ENCODE measurements around the gene ZNF492.
"Not testable (repeated sequence)": the region's sequence is repeated elsewhere in the genome, so short reads cannot be mapped to it uniquely, and the experiment has no call there.

Gene ZNF492

GRCh38 chr19:22625266-22626035 is 8.7 kb upstream of the ZNF492 start:
- no peaks in the 10 kb centered on the region for H3K4me1 Mint-ChIP-seq (ENCODE audit: low read depth)
- no peak overlapping the region for H3K27ac Mint-ChIP-seq
- no peaks in the 10 kb centered on the region for H3K36me3 Mint-ChIP-seq (ENCODE audit: low read depth)
- H3K9me3 Mint-ChIP-seq, result peaks cover 3% of the 10 kb centered on the region
- no peak overlapping the region for H3K4me3 Mint-ChIP-seq
- peaks cover 11% of the 10 kb centered on the region for H3K27me3 Mint-ChIP-seq

GRCh38 chr19:22627526-22627925 is 6.6 kb upstream of the ZNF492 start:
- Mint-ChIP-seq H3K4me3 (no peak overlapping the region), H3K27me3 (no peaks in the 10 kb centered on the region), H3K9me3 (peaks cover 3% of the 10 kb centered on the region), H3K36me3 (ENCODE audit: low read depth) (no peaks in the 10 kb centered on the region), H3K27ac (no peak overlapping the region), H3K4me1 (ENCODE audit: low read depth) (no peaks in the 10 kb centered on the region)

DNA sequence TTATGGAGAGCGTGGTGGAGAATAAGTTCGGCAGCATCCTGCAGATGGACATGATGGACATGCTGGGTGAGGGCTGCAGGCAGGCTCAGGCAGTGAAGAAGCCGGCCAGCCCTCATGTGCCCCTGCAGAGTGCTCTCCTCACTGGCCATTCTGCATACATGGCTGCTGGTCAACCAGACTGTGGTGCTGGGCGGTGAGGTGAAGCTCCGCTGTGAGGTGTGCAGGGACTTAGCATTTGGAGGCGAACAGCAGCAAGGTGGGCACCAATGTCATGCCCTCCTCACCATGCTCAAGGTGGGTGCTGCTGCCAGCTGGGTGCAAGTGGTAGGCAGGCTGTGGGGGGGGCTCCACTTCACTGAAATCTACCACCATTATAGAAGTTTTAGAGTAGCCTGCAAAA is 5.7 kb upstream of the ZNF492 start:
- H3K4me1 Mint-ChIP-seq (ENCODE audit: low read depth), result no peaks in the 10 kb centered on the region
- no peaks in the 10 kb centered on the region for H3K36me3 Mint-ChIP-seq (ENCODE audit: low read depth)
- no peaks in the 10 kb centered on the region for H3K27me3 Mint-ChIP-seq
- H3K4me3 Mint-ChIP-seq, result no peak overlapping the region
- H3K27ac Mint-ChIP-seq, result no peak overlapping the region
- peaks cover 3% of the 10 kb centered on the region for H3K9me3 Mint-ChIP-seq

DNA sequence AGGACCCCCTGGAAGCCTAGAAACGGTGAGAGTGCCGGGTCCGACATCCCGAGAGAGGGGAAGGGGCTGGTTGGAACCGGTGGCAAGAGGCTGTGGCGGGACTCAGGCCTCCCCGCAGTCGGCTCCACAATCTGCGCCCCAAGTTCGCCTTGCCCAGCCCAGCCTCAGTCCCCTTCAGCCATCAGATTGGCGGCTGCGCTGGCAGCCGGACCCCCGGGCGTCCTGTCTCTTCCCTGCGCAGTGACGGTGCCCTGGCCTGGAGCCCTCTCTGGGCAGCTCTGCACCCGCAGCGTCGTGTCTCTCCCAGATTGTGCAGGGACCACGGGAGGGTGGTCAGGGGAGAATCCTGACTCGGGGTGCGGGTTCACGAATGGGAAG is 315 bp downstream of the ZNF492 start:
- peaks cover 4% of the 10 kb centered on the region for H3K9me3 Mint-ChIP-seq
- peak overlapping the region; percentile 92 for H3K4me3 Mint-ChIP-seq
- no peaks in the 10 kb centered on the region for H3K27me3 Mint-ChIP-seq
- peak overlapping the region; percentile 67 for H3K27ac Mint-ChIP-seq
- peaks cover 6% of the 10 kb centered on the region for H3K4me1 Mint-ChIP-seq (ENCODE audit: low read depth)
- peaks cover 8% of the 10 kb centered on the region for H3K36me3 Mint-ChIP-seq (ENCODE audit: low read depth)

- not testable (repeated sequence) for H3K4me1 Mint-ChIP-seq (ENCODE audit: low read depth); H3K4me3 Mint-ChIP-seq; H3K27me3 Mint-ChIP-seq; H3K27ac Mint-ChIP-seq; H3K36me3 Mint-ChIP-seq (ENCODE audit: low read depth)
- peaks cover 22% of the 10 kb centered on the region for H3K9me3 Mint-ChIP-seq
These were observed 51.4 kb downstream of the ZNF492 start for GRCh38 chr19:22685493-22685892.

DNA sequence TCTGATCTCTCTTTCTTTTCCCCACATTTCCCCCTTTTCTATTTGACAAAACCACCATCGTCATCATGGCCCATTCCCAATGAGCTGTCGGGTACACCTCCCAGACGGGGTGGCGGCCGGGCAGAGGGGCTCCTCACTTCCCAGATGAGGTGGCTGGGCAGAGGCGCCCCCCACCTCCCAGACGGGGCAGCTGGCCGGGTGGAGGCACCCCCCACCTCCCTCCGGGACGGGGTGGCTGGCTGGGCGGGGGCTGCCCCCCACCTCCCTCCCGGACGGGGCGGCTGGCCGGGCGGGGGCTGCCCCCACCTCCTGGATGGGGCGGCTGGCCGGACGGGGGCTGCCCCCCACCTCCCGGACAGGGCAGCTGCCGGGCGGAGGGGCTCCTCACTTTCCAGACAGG is 68.5 kb downstream of the ZNF492 start:
- H3K9me3 Mint-ChIP-seq, result peaks cover 20% of the 10 kb centered on the region
- not testable (repeated sequence) for H3K27me3 Mint-ChIP-seq; H3K27ac Mint-ChIP-seq; H3K4me1 Mint-ChIP-seq (ENCODE audit: low read depth); H3K36me3 Mint-ChIP-seq (ENCODE audit: low read depth); H3K4me3 Mint-ChIP-seq

GRCh38 chr19:22703096-22703495 is 69.0 kb downstream of the ZNF492 start:
- not testable (repeated sequence) for H3K27ac Mint-ChIP-seq, H3K4me3 Mint-ChIP-seq, H3K27me3 Mint-ChIP-seq

GRCh38 chr19:22708983-22709382 is 74.9 kb downstream of the ZNF492 start:
- Mint-ChIP-seq H3K4me1 (ENCODE audit: low read depth) (no peaks in the 10 kb centered on the region), H3K27ac (no peak overlapping the region), H3K9me3 (peaks cover 9% of the 10 kb centered on the region), H3K36me3 (ENCODE audit: low read depth) (no peaks in the 10 kb centered on the region), H3K27me3 (no peaks in the 10 kb centered on the region), H3K4me3 (no peak overlapping the region)

More at GRCh38 chr19:22703096-22703495, 69.0 kb downstream of the ZNF492 start:
- peaks cover 19% of the 10 kb centered on the region for H3K9me3 Mint-ChIP-seq
- H3K36me3 Mint-ChIP-seq (ENCODE audit: low read depth); H3K4me1 Mint-ChIP-seq (ENCODE audit: low read depth): not testable (repeated sequence)
